Kidney glomerular epithelial cell (primary cell): Measurements from ENCODE around the gene HIVEP2.

Source experiments
- DNase-seq: peaks from one replicate; lab custom pipeline; 2025; lab: John Stamatoyannopoulos, UW

Gene HIVEP2

DNA sequence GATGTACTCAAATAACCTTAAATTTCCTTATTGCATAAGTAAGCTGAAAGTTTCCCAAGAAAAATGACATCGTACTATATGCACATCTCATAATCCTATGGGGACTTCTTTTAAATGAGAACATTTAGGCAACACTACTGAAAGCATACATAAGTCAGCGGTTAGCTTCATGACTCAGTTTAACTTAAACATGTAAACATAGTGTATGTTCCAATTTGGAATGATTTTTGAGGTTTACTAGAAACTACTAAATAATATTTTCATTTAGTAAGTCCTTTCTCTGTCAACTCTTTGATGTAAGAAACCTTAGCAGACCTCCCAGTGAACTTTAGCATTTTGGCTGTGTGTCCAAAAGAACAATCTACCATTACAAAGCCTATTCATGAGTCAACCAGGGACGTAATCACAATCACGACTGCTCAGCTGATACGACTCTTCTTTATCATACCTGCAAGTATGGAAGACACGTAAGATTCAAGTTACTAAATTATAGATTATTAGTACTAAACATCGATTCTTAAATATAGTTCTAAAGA is 19.3 kb downstream of the HIVEP2 start:
- no peak for DNase-seq

DNA sequence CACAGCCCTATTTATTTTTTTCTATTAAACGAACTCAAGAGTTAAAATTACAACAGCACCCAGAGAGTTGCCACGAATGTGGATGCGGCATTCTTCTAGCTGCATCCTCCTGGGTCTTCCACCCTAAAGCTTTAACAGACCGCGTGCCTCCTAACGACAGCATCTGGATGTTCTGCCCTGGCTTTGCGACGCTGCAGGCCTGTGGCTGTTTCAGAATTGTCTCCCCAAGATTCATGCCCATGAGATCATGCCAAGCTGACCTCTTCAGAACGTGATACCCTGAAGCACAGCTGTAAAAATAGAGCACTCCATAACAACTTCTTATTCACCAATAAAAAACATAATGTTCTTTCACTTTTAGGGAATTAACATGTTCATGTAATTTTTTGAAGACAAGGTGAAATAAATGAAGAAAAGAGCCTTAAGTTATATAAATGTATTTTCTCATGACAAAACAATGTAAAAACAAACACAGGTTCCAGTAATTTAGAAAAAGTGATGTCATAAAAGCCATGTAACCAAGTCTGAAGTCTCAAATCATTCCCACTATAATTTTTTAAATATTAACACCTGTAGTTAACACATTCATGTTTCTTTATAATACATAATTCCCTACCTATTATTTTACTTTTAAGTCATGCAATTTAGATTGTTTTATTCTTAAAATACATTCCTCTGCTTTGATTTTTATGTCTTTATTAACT is 26.5 kb downstream of the HIVEP2 start:
- DNase-seq, result no peak

DNA sequence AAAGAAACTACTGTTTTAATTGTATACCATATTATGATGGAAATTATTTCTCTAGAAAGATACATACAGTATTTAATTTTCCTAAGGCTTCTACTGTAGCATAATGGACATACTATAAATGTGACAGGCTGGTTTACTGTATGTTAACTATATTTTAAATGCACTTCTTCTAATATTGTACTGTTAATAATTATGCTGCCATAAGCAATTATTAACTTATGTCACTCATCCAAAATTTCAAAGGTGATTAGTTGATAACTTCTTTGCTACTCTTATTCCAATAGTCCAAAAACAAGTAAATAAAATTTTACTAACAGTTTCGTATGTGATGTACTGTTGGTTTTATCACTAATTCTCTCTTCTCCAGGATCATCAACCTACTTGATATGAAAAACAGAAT is 28.1 kb downstream of the HIVEP2 start:
- DNase-seq, result no peak

DNA sequence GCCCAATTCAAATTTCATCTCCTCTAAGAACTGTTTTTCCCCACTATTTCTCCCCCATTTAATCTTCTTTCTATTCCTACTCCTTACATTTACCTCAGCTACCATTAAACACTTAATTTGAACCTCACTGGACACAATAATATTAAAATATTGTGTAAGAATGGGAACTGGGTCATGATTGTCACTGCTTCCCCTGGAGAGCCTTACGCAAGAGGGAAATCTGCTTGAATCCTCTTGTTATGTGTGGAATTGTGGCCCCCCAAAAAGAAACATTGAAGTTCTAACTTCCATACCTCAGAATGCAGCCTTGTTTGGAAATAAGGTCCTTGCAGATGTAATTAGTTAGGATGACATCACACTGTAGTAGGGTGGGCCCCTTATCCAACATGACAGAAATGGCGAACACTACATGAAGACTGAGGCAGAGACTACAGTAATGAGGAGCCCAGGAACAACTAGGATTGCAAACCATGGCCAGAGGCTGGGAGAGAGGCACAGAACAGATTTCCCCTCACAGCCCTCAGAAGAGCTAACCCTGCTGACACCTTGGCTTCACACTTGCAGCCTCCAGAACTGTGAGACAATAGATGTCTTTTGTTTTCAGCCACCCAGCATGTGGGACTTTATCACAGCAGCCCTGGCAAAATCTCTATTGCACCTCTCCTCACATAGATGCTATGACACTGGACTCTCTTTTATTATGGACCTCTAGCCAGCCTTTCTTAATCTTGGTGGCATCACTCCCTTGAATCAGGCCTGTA is 29.9 kb downstream of the HIVEP2 start:
- no peak for DNase-seq

DNA sequence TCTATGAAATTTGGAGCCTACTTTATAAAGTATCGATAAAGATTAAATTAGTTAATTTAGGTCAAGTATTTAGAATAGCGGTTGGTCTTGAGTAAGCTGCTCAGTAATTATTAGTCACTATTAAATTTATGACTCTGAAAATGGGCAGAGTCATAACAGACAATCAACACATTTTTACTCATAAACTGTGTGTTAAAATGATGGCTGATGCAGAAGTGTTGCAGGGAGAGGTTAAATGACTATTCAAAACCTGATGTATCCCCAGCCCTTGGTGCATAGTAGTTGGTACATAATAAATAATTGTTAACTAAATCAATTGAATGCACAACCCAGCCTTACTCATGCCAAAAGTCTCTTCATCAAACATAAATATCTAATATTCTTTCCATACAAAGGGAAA is 30.6 kb downstream of the HIVEP2 start:
- no peak for DNase-seq

DNA sequence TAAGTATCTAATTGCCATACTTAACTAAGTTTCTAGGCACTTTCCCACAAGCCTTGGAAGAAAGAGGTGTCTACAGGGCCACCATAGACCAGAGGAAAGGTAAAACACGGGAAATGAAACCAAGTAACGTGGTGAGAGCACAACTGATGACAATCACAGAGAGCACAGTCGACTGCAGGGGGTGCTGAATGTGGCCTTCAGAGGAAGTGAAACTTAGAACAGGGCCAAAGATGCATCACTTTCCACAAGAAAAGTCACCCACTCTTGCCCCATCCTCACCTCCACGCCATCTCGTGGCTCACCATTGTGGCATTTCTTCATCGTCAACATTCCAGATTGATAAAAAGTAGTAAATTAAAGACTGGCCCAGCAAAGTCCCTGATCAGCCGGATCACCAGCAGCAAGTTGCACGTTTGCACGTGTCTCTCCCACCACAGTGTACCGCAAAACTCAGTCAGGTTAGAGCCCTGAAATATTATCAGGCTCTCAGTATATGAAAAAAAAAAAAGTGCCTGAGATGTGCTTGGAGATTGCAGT is 31.4 kb downstream of the HIVEP2 start:
- DNase-seq, result no peak

DNA sequence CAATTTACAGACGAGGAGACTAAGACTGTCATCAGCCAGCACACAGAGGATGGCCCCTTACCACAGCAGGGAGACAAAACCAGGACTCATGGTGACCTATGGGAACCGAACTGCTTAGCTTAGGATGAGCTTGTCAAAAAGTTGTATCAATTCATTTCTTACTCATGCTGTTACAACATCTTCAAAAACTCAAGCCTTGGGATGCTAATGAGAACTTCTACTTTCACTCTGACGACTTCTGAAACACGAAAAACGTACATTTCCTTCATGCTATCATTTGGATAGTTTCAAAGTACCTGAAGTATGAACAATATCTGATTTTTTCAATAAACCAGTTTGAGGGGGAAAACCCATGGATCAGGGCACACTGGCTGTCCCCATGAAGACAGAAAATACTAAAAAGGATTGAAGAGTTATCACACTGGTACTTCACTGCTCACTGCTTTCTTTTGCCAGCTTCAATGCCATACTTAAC is 31.9 kb downstream of the HIVEP2 start:
- DNase-seq, result no peak

DNA sequence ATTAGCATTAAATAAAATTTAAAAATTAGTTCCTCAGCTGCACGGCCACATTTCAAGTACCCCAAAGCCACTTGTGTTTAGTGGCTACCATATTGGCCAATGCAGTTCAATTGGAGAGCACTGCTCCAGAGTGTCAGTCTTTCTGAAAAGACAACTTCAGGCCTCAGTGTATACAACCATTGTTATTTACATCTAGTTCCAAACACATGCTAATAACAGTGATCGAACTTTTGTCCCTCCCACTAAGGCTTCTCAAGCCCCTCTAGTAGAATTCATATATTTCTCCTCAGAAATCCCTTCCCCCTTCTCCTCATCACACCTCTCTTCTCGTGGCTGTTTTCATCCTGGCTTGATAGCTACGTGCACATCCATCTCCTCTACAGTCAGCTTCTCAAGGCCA is 32.9 kb downstream of the HIVEP2 start:
- no peak for DNase-seq

DNA sequence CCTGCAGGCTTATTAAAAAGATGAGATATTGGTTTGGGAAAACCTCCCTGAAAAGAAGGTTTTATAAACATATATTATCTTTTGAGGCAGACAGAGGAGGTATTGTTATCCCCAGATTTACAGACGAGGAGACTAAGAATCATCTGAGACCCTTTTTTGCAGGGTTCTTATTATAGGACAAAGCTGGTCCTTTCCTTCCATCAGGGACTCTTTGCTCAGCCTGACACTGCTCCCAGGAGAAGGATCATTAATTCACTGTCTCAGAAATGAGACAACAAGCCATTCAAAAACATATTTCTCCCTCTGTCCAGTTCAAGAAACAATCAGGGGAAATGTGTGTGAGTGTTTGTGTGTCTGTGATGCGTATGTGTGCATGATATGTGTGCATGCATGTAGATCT is 33.5 kb downstream of the HIVEP2 start:
- DNase-seq, result no peak

DNA sequence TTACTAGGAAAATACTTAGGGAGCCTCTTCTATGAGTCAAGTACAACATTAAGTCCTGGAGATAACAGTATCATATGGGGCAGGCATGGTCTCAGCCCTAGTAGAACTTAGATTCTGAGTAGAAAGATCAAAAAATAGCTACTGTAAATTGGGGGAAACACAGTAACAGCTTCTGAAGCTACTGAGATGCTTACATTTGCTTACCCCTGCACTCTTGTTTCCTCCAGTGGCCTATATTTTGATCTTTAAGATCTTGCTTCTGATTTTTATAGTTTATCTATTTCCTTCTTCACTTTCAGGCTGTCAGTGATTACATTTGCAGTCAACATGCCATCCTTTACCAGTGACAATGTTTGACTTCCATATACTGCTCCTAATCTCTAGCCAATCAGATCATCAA is 35.3 kb downstream of the HIVEP2 start:
- DNase-seq, result no peak

DNA sequence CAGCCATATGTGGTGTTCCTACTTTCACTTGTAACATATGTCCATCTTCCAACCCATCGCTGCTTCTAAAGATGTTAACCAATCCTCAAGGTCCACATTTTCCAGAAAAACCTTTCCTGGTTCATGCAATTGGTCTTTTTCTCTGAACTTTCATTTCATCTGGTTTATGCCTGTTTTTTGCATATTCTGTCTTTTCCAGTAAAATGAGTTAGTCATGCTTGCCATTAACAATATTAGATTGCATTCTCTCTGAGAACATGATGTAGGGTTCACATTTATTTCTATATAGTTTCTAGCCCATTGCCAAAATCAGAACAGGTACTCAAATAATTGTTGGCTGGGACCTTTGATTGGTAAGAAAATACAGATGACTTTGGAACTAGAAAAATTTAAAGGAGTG is 36.7 kb downstream of the HIVEP2 start:
- no peak for DNase-seq

DNA sequence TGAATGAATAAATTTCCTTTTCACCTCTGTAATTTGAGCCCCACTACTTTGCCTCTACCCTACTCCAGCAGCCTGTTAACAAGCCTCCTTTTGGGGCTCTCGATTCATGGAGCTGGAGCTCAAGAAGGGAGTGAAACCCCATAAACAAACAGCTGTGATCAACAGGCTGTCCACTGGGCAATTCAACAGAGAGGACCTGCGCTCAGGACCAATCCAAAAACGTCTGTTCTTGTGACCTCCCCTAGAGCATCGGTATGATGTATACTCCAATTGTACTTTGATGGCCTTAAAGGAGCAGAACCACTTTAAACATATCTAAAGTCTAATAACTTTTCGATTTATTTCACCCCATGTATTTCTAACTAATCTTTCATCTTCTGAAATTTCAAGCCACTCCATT is 37.4 kb downstream of the HIVEP2 start:
- DNase-seq, result no peak

DNA sequence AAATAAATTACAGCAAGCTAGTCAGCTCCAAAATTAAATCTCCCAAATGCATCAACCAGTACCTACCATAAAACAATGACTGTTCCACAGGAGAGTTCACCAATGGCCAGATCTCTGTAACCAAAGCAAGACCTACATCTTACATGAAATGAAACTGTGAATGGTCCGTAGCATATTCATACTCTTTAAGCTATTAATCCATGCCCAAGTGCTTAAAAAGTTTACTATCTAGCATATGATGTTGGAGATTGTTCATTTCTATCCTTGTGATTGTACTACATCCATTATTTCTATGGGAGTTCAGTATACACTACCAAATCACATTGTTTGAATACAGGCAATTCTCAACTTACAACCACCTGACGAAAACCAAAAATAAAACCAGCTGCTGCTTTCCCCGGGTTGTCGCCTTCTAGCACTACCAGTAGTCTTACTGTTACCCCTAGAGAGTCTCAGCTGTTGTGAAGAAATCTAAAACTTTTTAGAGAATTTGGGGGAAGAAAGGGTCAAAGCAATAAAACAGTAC is 38.0 kb downstream of the HIVEP2 start:
- no peak for DNase-seq

DNA sequence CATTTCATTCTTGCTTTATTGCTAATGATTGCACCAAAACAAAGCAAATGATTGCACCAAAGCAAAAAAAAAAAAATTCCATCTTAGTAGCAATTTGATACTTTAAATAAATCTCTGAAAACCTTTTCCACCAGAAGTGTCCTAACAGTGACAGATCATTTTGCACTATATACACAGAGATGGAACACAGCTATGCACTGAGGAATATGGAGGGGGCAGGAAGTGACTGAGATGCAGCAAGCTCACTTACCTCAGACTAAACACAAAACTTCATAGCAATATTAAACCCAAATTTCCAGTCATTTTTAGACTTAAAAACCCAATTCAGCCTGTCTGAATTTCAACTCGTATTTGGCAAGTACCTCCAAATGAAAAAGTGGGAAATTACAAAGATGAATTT is 41.2 kb downstream of the HIVEP2 start:
- no peak for DNase-seq

DNA sequence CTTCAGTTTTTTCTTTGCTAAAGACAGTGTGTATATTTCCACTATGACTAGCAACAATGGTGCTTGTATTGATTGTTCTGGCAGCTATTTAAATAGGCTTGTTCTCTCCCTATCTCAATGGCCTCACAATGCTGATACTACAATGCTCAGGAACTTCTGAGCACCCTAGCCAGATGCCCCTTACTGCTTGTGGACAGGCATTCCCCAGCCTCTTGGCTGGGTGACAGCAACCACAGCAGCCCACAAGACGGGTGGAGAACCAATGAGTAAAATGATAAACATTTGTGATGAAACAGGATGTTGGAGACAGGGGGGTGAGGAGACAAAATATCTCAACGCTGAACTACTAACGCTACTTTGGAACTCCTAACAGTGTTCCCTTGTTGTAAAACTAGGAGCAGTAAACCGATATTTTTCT is 42.3 kb downstream of the HIVEP2 start:
- DNase-seq, result peak; percentile 94

DNA sequence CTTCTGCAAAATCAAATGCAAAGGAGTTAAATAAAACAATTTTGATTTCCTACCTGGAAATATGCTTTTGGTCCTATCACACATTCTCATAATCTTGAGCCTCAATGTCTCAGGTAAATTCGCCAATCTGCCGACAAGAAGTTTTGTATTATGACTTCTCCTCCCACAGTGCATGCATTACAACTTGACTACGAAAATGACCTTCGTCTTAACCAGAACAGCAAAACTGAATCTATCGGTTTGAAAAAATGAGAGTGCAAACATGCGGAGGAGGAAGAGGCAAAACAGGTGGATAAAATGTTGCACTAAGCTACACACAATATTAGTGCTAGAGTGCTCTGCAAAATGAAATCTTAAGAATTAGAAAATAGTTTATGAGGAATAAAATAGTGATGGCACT is 43.4 kb downstream of the HIVEP2 start:
- DNase-seq, result no peak

DNA sequence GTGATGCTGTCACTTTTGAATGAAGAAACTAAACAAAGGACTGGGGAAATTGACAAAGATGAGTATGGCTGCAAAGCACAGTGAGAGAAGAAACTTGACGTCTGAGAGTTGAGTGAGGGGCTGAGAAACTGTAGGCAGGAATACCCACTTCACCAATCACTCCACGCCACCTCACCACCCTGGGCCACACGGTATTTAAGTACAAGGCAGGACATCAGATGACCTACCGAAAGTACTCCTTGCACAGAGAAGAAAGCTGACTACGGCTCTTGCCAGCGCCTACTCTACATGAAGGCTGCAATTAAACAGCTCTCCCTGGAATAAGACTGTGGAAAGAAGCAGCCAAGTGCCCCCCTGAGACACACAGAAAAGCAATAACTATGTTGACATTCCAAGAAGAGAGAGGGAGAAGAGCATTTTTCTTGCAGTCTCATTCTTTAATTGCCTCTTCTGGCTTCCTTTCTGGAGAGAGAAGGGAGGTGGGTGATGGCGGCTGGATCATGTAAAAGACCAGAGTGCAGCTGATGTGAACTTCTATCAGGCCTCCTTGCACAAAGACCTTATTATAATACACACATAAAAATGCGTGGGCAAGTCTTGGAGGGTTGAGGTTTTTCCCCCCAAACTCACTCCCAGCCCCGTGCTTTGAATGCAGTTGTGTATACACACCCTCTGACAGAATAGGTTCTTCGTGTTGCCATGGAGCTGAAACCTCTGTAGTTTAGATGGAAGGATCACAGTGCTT is 44.6 kb downstream of the HIVEP2 start:
- DNase-seq, result no peak

DNA sequence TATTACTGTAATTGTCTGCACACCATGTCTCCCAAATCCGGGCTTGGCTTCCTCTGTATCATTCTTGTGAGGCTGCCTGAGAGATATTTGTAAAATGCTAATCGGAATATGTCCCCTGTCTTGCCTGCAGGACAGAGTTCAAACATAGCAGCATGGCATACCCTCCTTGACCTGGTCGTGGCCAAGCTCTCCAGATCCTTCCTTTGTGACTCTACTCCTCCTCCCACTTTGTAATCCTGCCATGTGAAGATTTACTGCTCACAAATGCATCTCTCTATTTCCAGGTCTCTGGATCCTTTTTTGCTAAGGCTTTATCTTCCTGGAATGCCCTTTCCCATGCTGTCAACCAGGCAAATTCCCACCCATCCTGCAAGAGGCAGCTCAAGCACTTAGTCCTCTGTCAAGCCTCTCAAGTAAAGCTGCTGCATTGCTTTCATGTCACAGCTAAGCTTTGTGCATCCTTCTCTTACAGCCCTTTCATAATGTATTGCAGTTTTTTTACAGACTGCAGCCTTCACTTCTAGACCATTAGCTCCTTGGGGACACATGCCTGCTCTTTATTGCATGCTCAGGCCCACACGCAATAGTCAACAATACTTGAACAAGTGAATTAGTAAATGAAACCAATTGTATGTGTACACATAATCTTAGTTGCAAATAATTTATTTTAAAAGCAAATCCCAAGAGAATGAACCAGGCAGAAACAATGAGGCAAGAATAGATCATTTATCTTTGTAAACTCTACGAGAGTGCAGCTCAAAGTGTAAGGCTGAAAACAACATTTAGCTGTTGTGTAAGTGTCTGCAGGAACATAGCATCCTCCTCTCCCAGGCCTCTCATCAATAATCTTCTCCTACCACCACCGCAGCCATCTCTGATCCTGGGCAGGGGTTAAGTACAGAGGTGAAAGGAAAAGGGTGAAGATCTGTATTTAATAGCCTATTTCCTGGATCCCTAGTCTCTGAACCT is 45.8 kb downstream of the HIVEP2 start:
- DNase-seq, result no peak

DNA sequence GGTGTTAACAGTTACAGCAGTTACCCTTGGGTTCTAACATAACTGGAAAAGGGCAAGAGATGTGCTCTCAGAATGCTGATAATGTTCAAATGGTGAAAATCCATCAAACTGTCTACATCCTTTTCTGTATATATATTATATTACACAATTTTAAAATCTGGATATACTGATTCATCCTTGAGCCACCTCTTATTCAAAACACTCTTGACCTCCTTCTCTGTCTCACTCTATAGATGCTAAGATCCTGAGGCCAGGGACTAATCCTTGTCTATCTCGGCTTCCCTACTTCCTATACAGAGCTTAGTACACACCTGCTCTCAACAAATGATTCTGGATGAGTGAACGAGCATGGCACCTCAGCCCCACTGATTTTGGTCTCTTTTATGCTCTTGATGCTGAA is 47.3 kb downstream of the HIVEP2 start:
- DNase-seq, result no peak

DNA sequence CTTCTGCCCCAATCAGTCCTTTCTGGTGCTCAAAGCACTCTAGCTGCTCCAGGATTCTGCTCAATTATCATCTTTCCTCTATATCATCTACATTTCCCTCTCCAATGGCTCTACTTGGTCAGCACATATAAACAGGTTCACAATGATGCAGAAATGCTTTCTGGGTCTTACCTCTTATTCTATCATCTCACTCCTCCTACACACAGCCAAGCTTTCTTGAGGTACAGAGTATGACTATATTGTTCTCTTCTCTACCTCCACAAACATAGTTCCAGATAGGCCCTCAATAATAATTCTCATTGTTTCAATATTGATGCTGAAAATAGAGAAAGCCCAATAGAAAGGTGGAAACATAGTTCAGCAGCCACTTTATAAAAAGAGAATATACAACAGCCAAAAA is 48.2 kb downstream of the HIVEP2 start:
- DNase-seq, result no peak

DNA sequence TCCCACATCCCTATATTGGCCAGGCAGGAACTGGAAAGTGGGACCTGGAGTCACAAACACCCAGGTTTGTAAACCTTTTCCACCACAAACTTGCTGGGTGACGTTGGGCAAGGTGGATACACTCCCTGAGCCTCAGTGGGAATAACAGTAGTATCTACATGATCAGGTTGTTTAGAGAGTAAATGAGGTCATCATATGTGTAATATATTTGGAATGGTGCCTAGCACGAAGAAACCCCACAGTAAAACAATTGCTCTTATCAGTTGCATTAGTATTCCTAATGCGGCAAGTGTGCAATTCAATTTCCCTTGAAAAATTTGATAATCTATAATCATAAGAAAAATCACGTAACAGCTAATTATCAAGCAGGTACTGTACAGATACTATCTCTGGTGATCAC is 51.9 kb downstream of the HIVEP2 start:
- DNase-seq, result peak; percentile 27
